ENCODE results near the gene FPGT.

DNA sequence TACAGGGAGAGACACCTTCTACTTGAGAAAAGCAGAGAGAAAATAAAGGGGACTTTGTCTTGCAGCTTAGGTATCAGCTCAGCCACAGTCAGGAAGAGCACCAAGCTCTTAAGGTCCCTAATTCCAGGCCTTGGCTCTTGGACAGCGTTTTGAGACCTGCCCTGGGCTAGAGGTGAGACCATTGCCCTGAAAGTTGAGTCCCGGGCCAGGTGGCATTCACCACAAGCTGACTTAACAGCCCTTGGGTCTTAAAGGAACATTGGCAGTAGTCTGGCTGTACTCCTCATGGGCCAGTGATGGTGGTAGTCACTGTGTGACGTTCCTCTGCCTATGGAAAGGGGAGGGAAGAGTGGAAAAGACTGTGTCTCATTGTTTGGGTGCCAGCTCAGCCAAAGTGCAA lies 25.4 kb downstream of the FPGT start:
- no peak for TF ChIP-seq POLR2A (IDR thresholded peaks at IDR 0.05)
- TF ChIP-seq, protein P1, sequence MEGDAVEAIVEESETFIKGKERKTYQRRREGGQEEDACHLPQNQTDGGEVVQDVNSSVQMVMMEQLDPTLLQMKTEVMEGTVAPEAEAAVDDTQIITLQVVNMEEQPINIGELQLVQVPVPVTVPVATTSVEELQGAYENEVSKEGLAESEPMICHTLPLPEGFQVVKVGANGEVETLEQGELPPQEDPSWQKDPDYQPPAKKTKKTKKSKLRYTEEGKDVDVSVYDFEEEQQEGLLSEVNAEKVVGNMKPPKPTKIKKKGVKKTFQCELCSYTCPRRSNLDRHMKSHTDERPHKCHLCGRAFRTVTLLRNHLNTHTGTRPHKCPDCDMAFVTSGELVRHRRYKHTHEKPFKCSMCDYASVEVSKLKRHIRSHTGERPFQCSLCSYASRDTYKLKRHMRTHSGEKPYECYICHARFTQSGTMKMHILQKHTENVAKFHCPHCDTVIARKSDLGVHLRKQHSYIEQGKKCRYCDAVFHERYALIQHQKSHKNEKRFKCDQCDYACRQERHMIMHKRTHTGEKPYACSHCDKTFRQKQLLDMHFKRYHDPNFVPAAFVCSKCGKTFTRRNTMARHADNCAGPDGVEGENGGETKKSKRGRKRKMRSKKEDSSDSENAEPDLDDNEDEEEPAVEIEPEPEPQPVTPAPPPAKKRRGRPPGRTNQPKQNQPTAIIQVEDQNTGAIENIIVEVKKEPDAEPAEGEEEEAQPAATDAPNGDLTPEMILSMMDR (IDR thresholded peaks at IDR 0.05), result no peak
